ENCODE measurements around the gene ROPN1B. TPM values are rescaled to one million over a fixed set of nuclear protein-coding genes. Genes with fewer than 3 reads are reported as not detected.

The ROPN1B gene
- total RNA-seq, 1 donor from 2014 or later, result not detected

- no peak for DNase-seq (ENCODE audit: low spot score)
- no peaks in the 10 kb centered on the region for H3K9me3 Mint-ChIP-seq (ENCODE audit: unreplicated experiment)
- no peaks in the 10 kb centered on the region for H3K36me3 Mint-ChIP-seq (ENCODE audit: low read depth, unreplicated experiment)
These were observed 33.2 kb downstream of the ROPN1B start for GRCh38 chr3:126002189-126002588.

GRCh38 chr3:126003447-126004190, 34.6 kb downstream of the ROPN1B start:
- Mint-ChIP-seq H3K27me3 (ENCODE audit: unreplicated experiment) (peaks cover 5% of the 10 kb centered on the region), H3K4me3 (ENCODE audit: unreplicated experiment) (no peak overlapping the region), H3K27ac (ENCODE audit: unreplicated experiment) (no peak overlapping the region), H3K4me1 (ENCODE audit: unreplicated experiment) (no peaks in the 10 kb centered on the region), H3K9me3 (ENCODE audit: unreplicated experiment) (no peaks in the 10 kb centered on the region), H3K36me3 (ENCODE audit: low read depth, unreplicated experiment) (peaks cover 6% of the 10 kb centered on the region)
- TF ChIP-seq CTCF (IDR thresholded peaks at IDR 0.05; ENCODE audit: unreplicated experiment), result no peak
- DNase-seq (ENCODE audit: low spot score), result no peak

More at GRCh38 chr3:126002189-126002588, 33.2 kb downstream of the ROPN1B start:
- Mint-ChIP-seq H3K4me1 (ENCODE audit: unreplicated experiment) (no peaks in the 10 kb centered on the region), H3K27me3 (ENCODE audit: unreplicated experiment) (peaks cover 5% of the 10 kb centered on the region), H3K4me3 (ENCODE audit: unreplicated experiment) (no peak overlapping the region), H3K27ac (ENCODE audit: unreplicated experiment) (no peak overlapping the region)
- TF ChIP-seq CTCF (IDR thresholded peaks at IDR 0.05; ENCODE audit: unreplicated experiment), result no peak

GRCh38 chr3:126004217-126004616, 35.2 kb downstream of the ROPN1B start:
- Mint-ChIP-seq H3K4me3 (ENCODE audit: unreplicated experiment) (no peak overlapping the region), H3K36me3 (ENCODE audit: low read depth, unreplicated experiment) (peaks cover 6% of the 10 kb centered on the region), H3K27ac (ENCODE audit: unreplicated experiment) (no peak overlapping the region), H3K4me1 (ENCODE audit: unreplicated experiment) (no peaks in the 10 kb centered on the region), H3K9me3 (ENCODE audit: unreplicated experiment) (no peaks in the 10 kb centered on the region), H3K27me3 (ENCODE audit: unreplicated experiment) (peaks cover 5% of the 10 kb centered on the region)
- no peak for TF ChIP-seq CTCF (IDR thresholded peaks at IDR 0.05; ENCODE audit: unreplicated experiment)
- DNase-seq (ENCODE audit: low spot score), result no peak

- H3K4me3 Mint-ChIP-seq (ENCODE audit: unreplicated experiment), result no peak overlapping the region
- no peak overlapping the region for H3K27ac Mint-ChIP-seq (ENCODE audit: unreplicated experiment)
- no peak for DNase-seq (ENCODE audit: low spot score)
- peaks cover 5% of the 10 kb centered on the region for H3K27me3 Mint-ChIP-seq (ENCODE audit: unreplicated experiment)
- peaks cover 6% of the 10 kb centered on the region for H3K36me3 Mint-ChIP-seq (ENCODE audit: low read depth, unreplicated experiment)
- H3K4me1 Mint-ChIP-seq (ENCODE audit: unreplicated experiment), result no peaks in the 10 kb centered on the region
- TF ChIP-seq CTCF (IDR thresholded peaks at IDR 0.05; ENCODE audit: unreplicated experiment), result no peak
- H3K9me3 Mint-ChIP-seq (ENCODE audit: unreplicated experiment), result no peaks in the 10 kb centered on the region
These were observed 35.7 kb downstream of the ROPN1B start for GRCh38 chr3:126004692-126005091.

- peaks cover 5% of the 10 kb centered on the region for H3K27me3 Mint-ChIP-seq (ENCODE audit: unreplicated experiment)
- DNase-seq (ENCODE audit: low spot score), result no peak
- no peak overlapping the region for H3K27ac Mint-ChIP-seq (ENCODE audit: unreplicated experiment)
- H3K9me3 Mint-ChIP-seq (ENCODE audit: unreplicated experiment), result no peaks in the 10 kb centered on the region
- H3K36me3 Mint-ChIP-seq (ENCODE audit: low read depth, unreplicated experiment), result peaks cover 6% of the 10 kb centered on the region
- no peak overlapping the region for H3K4me3 Mint-ChIP-seq (ENCODE audit: unreplicated experiment)
- H3K4me1 Mint-ChIP-seq (ENCODE audit: unreplicated experiment), result no peaks in the 10 kb centered on the region
- TF ChIP-seq CTCF (IDR thresholded peaks at IDR 0.05; ENCODE audit: unreplicated experiment), result no peak
These were observed 37.0 kb downstream of the ROPN1B start for GRCh38 chr3:126005951-126006350.

All from endothelial cell (in vitro differentiated cells).